ENCODE data around the gene SERAC1.

- TF ChIP-seq POLR2AphosphoS5 (IDR thresholded peaks at IDR 0.05; ENCODE audit: insufficient read depth, low read depth, low read length) (no peak), CTCF (IDR thresholded peaks at IDR 0.05; ENCODE audit: extremely low read depth in 1 of 2, insufficient read depth in 1 of 2, low read depth in 1 of 2, low read length in 2 of 2) (no peak)
Measured at GRCh38 chr6:158198461-158198860, 30.4 kb upstream of the SERAC1 start.

All from endothelial cell of umbilical vein (primary cell).